Activated CD8-positive, alpha-beta T cell treated with anti-CD3 and anti-CD28 coated beads for 36 hours (primary cell): ENCODE data around the gene IZUMO1. TPM values are rescaled to one million over a fixed set of nuclear protein-coding genes. Genes with fewer than 3 reads are reported as not detected.

Source experiments
- ATAC-seq: fragments of 200-7000 bp; cut with Tn5 transposase; one replicate; pipeline ENCODE4 v1.10.0; 2021; ENCODE audit warnings: mild to moderate bottlenecking, moderate library complexity
- CTCF ChIA-PET: fragments of 350-600 bp; sonication (Branson Sonifier 250); formaldehyde crosslinking; loops from one replicate; lab custom pipeline; 2021; ENCODE audit warnings: antibody characterized with exemption; lab: Charles Lee
- POLR2A ChIA-PET: fragments of 350-600 bp; sonication (Branson Sonifier 250); formaldehyde crosslinking; loops from one replicate; lab custom pipeline; 2021; ENCODE audit warnings: antibody characterized with exemption; lab: Charles Lee
- DNase-seq: peaks from one replicate; pipeline ENCODE4 v3.0.0-alpha.2; 2020
- H3K27ac Mint-ChIP-seq: one replicate; pipeline ENCODE4 v1.8.0; 2021; ENCODE audit warnings: mild to moderate bottlenecking, mixed read lengths
- H3K27me3 Mint-ChIP-seq: one replicate; pipeline ENCODE4 v1.8.0; 2021; ENCODE audit warnings: mixed read lengths
- H3K36me3 Mint-ChIP-seq: one replicate; pipeline ENCODE4 v1.8.0; 2021; ENCODE audit warnings: low read depth, mixed read lengths
- H3K4me1 Mint-ChIP-seq: one replicate; pipeline ENCODE4 v1.8.0; 2021; ENCODE audit warnings: low read depth, mixed read lengths
- H3K4me3 Mint-ChIP-seq: one replicate; pipeline ENCODE4 v1.8.0; 2021; ENCODE audit warnings: mild to moderate bottlenecking, moderate library complexity, mixed read lengths
- H3K9me3 Mint-ChIP-seq: one replicate; pipeline ENCODE4 v1.8.0; 2021; ENCODE audit warnings: mixed read lengths
- intact Hi-C: fragments of 100-400 bp; cut with micrococcal nuclease; formaldehyde crosslinking; loops from one replicate; pipeline ENCODE4 v1.10.0; 2022
- total RNA-seq, 2 experiments: library from RNA; stranded (reverse); gene quantifications; one replicate each; pipeline ENCODE4 v1.2.3, GENCODE V29; 2021
- TF ChIP-seq, protein P1 (sequence below): fragments of 200-600 bp; IDR thresholded peaks from one replicate; pipeline ENCODE4 v1.8.0; 2022; ENCODE audit warnings: antibody characterized with exemption, mild to moderate bottlenecking

Gene IZUMO1
- total RNA-seq, 2 experiments from 2014 or later, result not detected

DNA sequence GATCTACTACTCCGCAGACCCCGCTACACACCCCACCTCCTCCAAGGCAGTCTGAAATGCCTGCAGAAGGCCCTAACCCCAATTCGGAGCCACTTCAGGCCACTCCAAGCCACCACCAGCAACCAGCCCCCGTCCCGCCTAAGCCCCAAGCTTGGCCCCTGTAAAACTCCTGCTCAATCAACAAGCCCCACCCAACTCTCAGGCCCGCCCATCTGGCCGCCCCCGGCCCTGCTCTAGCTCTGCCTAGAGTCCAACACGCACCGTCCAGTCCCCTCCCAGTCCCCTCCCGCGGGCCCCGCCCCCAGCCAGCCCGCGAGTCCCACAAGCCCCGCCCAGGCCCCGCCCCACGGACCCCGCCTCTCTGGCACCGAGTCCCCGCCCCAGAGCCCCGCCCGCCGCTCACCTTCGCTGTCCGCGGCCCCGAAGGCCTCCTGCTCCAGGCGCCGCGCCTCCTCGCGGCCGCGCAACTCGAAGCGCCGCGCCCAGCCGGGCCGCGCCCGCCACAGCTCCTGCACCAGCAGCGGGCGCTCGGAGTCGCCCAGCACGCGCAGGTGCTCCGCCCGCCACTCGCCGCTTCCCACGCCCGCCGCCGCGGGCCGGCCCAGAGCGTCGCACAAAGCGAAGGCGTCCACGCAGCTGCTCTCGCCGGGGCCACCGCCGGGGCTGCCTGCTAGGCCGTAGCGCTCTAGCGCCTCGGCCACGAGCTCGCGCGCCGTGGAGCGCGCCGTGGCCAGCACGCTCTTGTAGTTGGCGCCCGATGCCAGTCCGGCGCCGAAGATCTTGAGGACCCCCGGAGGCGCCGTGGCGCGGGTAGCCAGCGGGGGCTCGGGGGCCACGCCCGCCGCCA lies 7.9 kb downstream of the IZUMO1 start:
- Mint-ChIP-seq H3K27ac (peak overlapping the region; percentile 32), H3K4me1 (peaks cover 16% of the 10 kb centered on the region), H3K4me3 (peak overlapping the region; percentile 38), H3K9me3 (no peaks in the 10 kb centered on the region), H3K27me3 (peaks cover 6% of the 10 kb centered on the region), H3K36me3 (no peaks in the 10 kb centered on the region)
- intact Hi-C loops, result no loop called here
- POLR2A ChIA-PET, result interaction anchor here (0.6 to 1.4 kb wide), 7 partner anchors 13 to 1140 kb away, joined by 3 to 5 read pairs (median 4); partner anchors contain the start of genes FUT1, RPL18 and SPHK2
- TF ChIP-seq, protein P1, sequence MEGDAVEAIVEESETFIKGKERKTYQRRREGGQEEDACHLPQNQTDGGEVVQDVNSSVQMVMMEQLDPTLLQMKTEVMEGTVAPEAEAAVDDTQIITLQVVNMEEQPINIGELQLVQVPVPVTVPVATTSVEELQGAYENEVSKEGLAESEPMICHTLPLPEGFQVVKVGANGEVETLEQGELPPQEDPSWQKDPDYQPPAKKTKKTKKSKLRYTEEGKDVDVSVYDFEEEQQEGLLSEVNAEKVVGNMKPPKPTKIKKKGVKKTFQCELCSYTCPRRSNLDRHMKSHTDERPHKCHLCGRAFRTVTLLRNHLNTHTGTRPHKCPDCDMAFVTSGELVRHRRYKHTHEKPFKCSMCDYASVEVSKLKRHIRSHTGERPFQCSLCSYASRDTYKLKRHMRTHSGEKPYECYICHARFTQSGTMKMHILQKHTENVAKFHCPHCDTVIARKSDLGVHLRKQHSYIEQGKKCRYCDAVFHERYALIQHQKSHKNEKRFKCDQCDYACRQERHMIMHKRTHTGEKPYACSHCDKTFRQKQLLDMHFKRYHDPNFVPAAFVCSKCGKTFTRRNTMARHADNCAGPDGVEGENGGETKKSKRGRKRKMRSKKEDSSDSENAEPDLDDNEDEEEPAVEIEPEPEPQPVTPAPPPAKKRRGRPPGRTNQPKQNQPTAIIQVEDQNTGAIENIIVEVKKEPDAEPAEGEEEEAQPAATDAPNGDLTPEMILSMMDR, result no peak
- CTCF ChIA-PET, result interaction anchor here (0.9 to 3.0 kb wide), 13 partner anchors 11 to 255 kb away, joined by 3 to 19 read pairs (median 4); partner anchors contain the start of genes CA11, GYS1 and RUVBL2
- ATAC-seq (peak; percentile 93), DNase-seq (peak; percentile 96)

DNA sequence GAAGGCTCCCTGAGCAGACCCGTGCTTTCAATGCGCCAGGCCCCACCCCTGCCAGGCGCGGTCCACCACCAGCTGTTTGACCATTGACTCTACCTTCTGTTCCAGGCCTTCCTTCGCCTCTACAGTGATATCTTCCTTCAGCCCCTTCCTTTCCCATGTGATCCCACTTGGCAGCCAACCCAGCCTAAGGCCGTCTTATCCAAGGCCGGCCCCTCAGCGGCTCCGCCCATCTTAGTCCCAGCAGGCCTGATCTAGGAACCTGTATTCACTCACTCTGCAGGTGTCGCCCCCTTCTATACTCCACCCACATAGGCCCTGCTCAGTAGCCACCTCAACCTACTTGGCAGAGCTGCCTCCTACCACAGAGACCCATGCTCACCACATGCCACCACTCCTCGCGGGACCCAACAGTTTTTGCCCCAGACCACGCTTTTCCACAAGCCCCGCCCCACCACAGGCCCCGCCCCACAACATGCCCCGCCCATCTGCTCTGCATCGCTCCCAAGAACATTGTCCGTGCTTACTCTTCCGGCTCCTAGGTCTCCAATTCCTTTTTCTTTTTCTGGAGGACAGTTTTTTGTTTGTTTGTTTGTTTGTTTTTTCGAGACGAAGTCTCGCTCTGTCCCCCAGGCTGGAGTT lies 9.2 kb downstream of the IZUMO1 start:
- H3K27ac Mint-ChIP-seq, result no peak overlapping the region
- H3K9me3 Mint-ChIP-seq, result no peaks in the 10 kb centered on the region

DNA sequence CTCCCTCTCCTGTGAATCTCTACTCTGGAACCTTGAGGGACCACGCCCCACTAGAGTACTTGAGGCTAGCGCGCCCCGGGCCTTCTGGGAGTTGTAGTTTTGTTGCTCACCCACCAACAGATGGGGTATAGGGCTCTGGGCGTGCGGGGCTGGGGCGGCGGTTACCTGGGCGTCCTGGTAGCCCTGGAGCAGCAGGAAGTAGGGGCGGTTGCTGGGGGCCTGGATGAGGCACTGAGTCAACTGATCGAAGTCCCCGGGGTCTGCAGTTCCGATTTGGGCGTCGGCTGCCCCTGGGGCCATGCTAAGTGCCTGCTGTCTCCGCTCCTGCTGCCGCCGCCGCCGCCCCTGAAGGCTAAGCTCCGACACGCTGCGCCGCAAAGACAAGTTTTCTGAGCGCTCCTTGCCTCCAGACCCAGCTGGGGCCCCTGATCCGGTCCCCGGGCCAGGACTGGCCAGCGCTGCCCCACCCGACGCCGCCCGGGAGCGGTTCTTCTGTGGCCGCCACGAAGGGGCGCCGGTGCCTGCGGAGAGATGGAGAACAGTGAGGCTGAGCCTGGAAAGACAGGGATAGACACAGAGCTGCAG lies 11.6 kb downstream of the IZUMO1 start:
- Mint-ChIP-seq H3K27me3 (peaks cover 3% of the 10 kb centered on the region), H3K27ac (no peak overlapping the region), H3K4me1 (peaks cover 10% of the 10 kb centered on the region), H3K36me3 (no peaks in the 10 kb centered on the region), H3K9me3 (no peaks in the 10 kb centered on the region), H3K4me3 (no peak overlapping the region)
- DNase-seq (no peak), ATAC-seq (no peak)
- ChIA-PET POLR2A (no interaction called here), CTCF (interaction anchor here (0.6 kb wide), 1 partner anchor 10 kb away, joined by 3 read pairs; no protein-coding TSS in a partner anchor)
- TF ChIP-seq, protein P1, result no peak
- intact Hi-C loops, result no loop called here

More for the DNA sequence above, 9.2 kb downstream of the IZUMO1 start:
- ChIA-PET CTCF (interaction anchor here (1.3 to 3.0 kb wide), 3 partner anchors 12 to 256 kb away, joined by 4 to 19 read pairs (median 4); partner anchors contain the start of genes GYS1 and RUVBL2), POLR2A (interaction anchor here (0.5 to 1.8 kb wide), 2 partner anchors 9 to 163 kb away, joined by 3 to 4 read pairs; partner anchors contain the start of gene NUCB1)
- no peak for ATAC-seq
- Mint-ChIP-seq H3K36me3 (no peaks in the 10 kb centered on the region), H3K27me3 (peaks cover 6% of the 10 kb centered on the region), H3K4me3 (no peak overlapping the region), H3K4me1 (peaks cover 16% of the 10 kb centered on the region)
- TF ChIP-seq, protein P1, result no peak
- intact Hi-C loops, result no loop called here
- DNase-seq, result no peak

DNA sequence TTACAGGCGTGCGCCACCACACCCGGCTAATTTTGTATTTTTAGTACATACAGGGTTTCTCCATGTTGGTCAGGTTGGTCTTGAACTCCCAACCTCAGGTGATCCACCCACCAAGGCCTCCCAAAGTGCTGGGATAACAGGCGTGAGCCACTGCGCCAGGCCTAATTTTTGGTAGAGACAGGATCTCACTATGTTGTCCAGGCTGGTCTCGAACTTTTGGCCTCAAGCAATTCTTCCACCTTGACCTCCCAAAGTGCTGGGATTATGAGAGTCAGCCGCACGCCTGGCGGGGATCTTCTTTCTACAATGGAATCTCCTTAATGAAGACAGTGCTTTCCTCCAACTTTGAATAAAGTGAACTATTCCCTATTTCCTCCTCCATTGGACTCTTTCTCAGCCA lies 12.1 kb downstream of the IZUMO1 start:
- Mint-ChIP-seq H3K36me3 (no peaks in the 10 kb centered on the region), H3K4me1 (peaks cover 7% of the 10 kb centered on the region), H3K27ac (no peak overlapping the region), H3K9me3 (no peaks in the 10 kb centered on the region), H3K4me3 (no peak overlapping the region), H3K27me3 (no peaks in the 10 kb centered on the region)
- no peak for ATAC-seq
- TF ChIP-seq, protein P1, result no peak
- intact Hi-C loops, result no loop called here
- ChIA-PET POLR2A (no interaction called here), CTCF (no interaction called here)
- DNase-seq, result no peak
